ENCODE measurements around the gene SCN9A. TPM values are rescaled to one million over a fixed set of nuclear protein-coding genes. Genes with fewer than 3 reads are reported as not detected.

SCN9A gene
- total RNA-seq, 4 donors from 2014 or later = 3.1 to 7.7 (median 6.2) TPM

DNA sequence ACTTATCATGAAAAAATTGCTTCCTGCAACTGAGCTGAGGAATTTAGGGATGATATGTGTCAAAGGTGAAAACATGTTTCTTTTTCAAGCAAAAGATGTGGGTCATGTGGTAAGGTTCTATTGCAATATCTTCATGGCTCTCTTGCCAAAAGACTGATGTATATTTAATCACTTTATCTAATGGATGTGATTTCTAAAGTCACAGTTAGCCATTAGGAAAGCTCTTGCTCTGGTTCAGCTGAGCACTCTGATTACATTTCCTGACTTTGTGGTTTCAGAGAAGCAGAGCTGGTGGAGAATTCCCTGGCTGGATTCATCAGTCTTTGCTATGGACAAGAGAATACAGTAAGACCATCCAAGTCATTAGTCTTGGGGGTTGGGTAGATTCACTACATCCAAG lies 24.4 kb downstream of the SCN9A start:
- no peak overlapping the region for H3K4me3 ChIP-seq
- H3K27ac ChIP-seq = no peak overlapping the region
- no peaks in the 10 kb centered on the region for H3K4me1 ChIP-seq
- no peaks in the 10 kb centered on the region for H3K9me3 ChIP-seq
- no peaks in the 10 kb centered on the region for H3K27me3 ChIP-seq
- ATAC-seq = no peak
- TF ChIP-seq, protein P1, sequence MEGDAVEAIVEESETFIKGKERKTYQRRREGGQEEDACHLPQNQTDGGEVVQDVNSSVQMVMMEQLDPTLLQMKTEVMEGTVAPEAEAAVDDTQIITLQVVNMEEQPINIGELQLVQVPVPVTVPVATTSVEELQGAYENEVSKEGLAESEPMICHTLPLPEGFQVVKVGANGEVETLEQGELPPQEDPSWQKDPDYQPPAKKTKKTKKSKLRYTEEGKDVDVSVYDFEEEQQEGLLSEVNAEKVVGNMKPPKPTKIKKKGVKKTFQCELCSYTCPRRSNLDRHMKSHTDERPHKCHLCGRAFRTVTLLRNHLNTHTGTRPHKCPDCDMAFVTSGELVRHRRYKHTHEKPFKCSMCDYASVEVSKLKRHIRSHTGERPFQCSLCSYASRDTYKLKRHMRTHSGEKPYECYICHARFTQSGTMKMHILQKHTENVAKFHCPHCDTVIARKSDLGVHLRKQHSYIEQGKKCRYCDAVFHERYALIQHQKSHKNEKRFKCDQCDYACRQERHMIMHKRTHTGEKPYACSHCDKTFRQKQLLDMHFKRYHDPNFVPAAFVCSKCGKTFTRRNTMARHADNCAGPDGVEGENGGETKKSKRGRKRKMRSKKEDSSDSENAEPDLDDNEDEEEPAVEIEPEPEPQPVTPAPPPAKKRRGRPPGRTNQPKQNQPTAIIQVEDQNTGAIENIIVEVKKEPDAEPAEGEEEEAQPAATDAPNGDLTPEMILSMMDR (IDR thresholded peaks at IDR 0.05) = no peak
- no peak for TF ChIP-seq POLR2AphosphoS5 (IDR thresholded peaks at IDR 0.05)
- TF ChIP-seq POLR2A (IDR thresholded peaks at IDR 0.05) = no peak
- TF ChIP-seq EP300 (IDR thresholded peaks at IDR 0.05) = no peak
- H3K36me3 ChIP-seq = no peaks in the 10 kb centered on the region

DNA sequence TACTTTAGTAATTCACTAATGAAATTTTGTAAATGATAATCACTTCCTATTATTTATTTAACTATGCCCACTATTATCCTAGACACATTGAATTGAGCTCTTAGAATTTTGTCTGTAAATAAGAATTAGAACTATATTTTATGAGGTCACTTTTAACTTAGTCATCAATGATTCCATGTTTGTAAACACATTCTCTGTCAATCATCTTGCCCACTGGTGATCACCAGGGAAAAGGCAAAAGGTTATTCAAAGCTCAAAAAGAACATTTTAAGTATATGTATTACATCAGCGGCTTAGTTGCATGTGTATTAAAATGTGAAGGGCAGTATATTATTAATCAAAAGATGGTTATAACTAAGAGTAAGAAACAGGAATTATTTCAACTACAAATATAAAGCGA lies 25.2 kb downstream of the SCN9A start:
- 88 to 95% methylated on average over 2 of the region's 2 CpGs for WGBS, 2 donors (ENCODE audit: low coverage in 1 of 2)
- Histone ChIP-seq H3K36me3 (no peaks in the 10 kb centered on the region), H3K27ac (no peak overlapping the region), H3K27me3 (no peaks in the 10 kb centered on the region), H3K4me3 (no peak overlapping the region), H3K9me3 (no peaks in the 10 kb centered on the region), H3K4me1 (no peaks in the 10 kb centered on the region)
- no peak for ATAC-seq
- TF ChIP-seq, protein P1 (IDR thresholded peaks at IDR 0.05) = no peak
- TF ChIP-seq POLR2AphosphoS5 (IDR thresholded peaks at IDR 0.05) (no peak), EP300 (IDR thresholded peaks at IDR 0.05) (no peak), POLR2A (IDR thresholded peaks at IDR 0.05) (no peak)

DNA sequence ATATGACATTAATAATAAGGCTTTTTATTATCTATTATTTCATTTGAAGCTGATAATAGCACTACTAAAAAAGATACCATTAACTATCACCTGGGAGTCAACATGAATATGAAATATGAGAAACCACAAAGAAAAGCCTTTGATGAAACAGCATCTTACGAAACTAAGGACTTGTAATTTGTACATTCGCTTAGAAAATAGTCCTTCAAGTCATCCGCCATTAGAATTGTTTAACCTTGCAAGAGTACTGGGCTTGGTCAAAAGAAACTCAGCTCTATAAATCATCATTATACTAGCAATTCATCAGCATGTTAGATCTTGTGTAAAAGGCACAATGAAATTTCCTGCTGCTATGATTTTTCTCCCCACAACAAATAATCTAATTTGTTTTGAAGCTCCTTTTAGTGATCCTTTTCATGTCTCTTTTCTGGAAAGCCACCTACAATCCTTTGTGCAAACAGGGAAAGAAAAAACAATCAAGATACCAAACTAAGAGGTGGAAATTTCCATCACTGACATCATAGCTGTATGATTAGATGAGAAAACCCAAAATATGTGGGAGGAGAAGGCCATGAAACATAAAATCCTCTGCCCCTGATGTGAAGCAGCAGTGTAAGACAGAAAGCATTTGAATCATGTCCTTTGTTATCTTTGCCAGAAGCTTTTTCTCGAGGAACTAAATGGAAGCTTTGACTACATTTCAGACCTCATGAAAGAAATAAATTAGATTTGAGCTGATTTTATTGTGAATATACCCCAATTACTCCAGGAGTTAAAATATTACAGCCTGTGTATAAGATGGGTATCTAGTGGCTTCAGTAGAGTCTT lies 31.2 kb downstream of the SCN9A start:
- TF ChIP-seq EP300 (IDR thresholded peaks at IDR 0.05) (no peak), POLR2AphosphoS5 (IDR thresholded peaks at IDR 0.05) (no peak), POLR2A (IDR thresholded peaks at IDR 0.05) (no peak)
- TF ChIP-seq, protein P1 (IDR thresholded peaks at IDR 0.05) = no peak
- H3K36me3 ChIP-seq = no peaks in the 10 kb centered on the region
- H3K4me3 ChIP-seq = no peak overlapping the region
- H3K9me3 ChIP-seq = no peaks in the 10 kb centered on the region
- ATAC-seq = no peak
- H3K27me3 ChIP-seq = no peaks in the 10 kb centered on the region
- no peak overlapping the region for H3K27ac ChIP-seq
- WGBS, 2 donors (ENCODE audit: low coverage in 1 of 2) = 52 to 78% methylated on average over 4 of the region's 4 CpGs
- H3K4me1 ChIP-seq = no peaks in the 10 kb centered on the region

DNA sequence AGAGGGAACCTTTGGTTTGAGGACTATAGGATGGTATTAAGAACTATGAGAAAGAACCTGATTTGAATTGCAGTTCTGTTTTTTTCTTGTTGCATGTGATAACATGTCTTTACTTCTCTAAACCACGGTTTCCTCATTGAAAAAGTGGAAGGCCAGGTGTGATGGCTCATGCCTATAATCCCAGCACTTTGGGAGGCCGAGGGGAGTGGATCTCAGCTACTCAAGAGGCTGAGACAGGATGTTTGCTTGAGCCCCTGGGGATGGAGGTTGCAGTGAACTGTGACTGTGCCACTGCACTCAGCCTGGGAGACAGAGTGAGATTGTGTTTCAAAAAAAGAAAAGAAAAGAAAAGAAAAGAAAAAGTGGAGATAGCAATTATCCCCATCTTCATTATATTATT lies 32.3 kb downstream of the SCN9A start:
- no peaks in the 10 kb centered on the region for H3K27me3 ChIP-seq
- no peak for ATAC-seq
- WGBS, 2 donors (ENCODE audit: low coverage in 1 of 2) = 32% methylated on average over 2 of the region's 2 CpGs; no CpG with 5 or more reads in 1 of the 2 donors
- TF ChIP-seq POLR2A (IDR thresholded peaks at IDR 0.05) (no peak), POLR2AphosphoS5 (IDR thresholded peaks at IDR 0.05) (no peak)
- no peaks in the 10 kb centered on the region for H3K4me1 ChIP-seq
- no peaks in the 10 kb centered on the region for H3K9me3 ChIP-seq
- no peak overlapping the region for H3K27ac ChIP-seq
- no peak overlapping the region for H3K4me3 ChIP-seq
- H3K36me3 ChIP-seq = no peaks in the 10 kb centered on the region

DNA sequence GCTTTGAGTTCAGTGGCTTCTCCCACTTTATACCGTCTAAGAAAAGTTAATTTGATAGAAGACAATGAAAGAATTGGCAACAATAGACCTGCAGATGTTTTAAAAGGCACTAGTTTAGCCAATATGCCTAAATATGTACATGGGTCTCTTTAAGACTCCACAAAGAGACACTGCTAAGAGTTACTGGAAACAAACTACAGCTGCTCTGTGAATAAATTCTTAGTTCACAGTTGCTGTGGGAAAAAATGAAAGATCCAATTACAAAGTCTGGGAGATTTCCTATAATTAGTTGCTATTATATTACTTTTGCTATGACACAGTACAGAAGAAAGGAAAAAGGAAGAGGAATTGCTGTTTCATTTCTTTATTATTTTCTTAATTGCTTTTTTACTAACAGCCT lies 34.3 kb downstream of the SCN9A start:
- H3K9me3 ChIP-seq = no peaks in the 10 kb centered on the region
- TF ChIP-seq EP300 (IDR thresholded peaks at IDR 0.05) = no peak
- no peak for TF ChIP-seq POLR2AphosphoS5 (IDR thresholded peaks at IDR 0.05)
- TF ChIP-seq, protein P1 (IDR thresholded peaks at IDR 0.05) = no peak
- no peak for TF ChIP-seq POLR2A (IDR thresholded peaks at IDR 0.05)
- H3K4me1 ChIP-seq = no peaks in the 10 kb centered on the region
- 0 to 11% methylated on average over 1 of the region's 1 CpG for WGBS, 2 donors (ENCODE audit: low coverage in 1 of 2)
- H3K4me3 ChIP-seq = no peak overlapping the region
- no peak overlapping the region for H3K27ac ChIP-seq
- H3K36me3 ChIP-seq = no peaks in the 10 kb centered on the region
- H3K27me3 ChIP-seq = no peaks in the 10 kb centered on the region
- ATAC-seq = no peak
